Measurements from ENCODE around the gene IKZF2. TPM values are rescaled to one million over a fixed set of nuclear protein-coding genes. Genes with fewer than 3 reads are reported as not detected.

Gene IKZF2
- total and polyA plus RNA-seq, 2 of the 4 experiments (the other 2 are of a cell fraction): 2.1 to 25.5 TPM

GRCh38 chr2:213107728-213108127 is 43.7 kb downstream of the IKZF2 start:
- H3K4me3 ChIP-seq (ENCODE audit: insufficient read depth, low read depth, low read length): no peak overlapping the region
- DNase-seq (no peak), ATAC-seq (ENCODE audit: low read depth) (no peak)
- H2AK5ac ChIP-seq (ENCODE audit: low read depth, low read length): no peak overlapping the region
- no peaks in the 10 kb centered on the region for H3K27me3 ChIP-seq (ENCODE audit: control insufficient read depth, insufficient read depth, low read length)
- no peaks in the 10 kb centered on the region for H3K4me1 ChIP-seq (ENCODE audit: control insufficient read depth, insufficient read depth, low read length)
- intact Hi-C loops (cut with micrococcal nuclease): no loop called here
- H3K4ac ChIP-seq (ENCODE audit: low read depth, low read length): no peak overlapping the region
- H3K27ac ChIP-seq (ENCODE audit: insufficient read depth, low read length): no peak overlapping the region
- no peak overlapping the region for H4K8ac ChIP-seq (ENCODE audit: low read depth in 2 of 2, low read length in 2 of 2)
- H2BK20ac ChIP-seq (ENCODE audit: low read depth, low read length): no peak overlapping the region
- POLR2A ChIA-PET (ENCODE audit: unreplicated experiment): no interaction called here
- H3K23ac ChIP-seq (ENCODE audit: low read depth, low read length): no peak overlapping the region
- H3K14ac ChIP-seq (replicated peaks; ENCODE audit: low read depth, low read length): no peak overlapping the region
- H2AFZ ChIP-seq (replicated peaks; ENCODE audit: low read length, poor library complexity): no peak overlapping the region
- no peak for TF ChIP-seq MXI1 (IDR thresholded peaks at IDR 0.05; ENCODE audit: borderline replicate concordance, low read depth, low read length)
- TF ChIP-seq NFE2L2 (IDR thresholded peaks at IDR 0.05; ENCODE audit: low read depth, low read length): no peak
- no peak for TF ChIP-seq RFX5 (IDR thresholded peaks at IDR 0.05; ENCODE audit: low read depth, low read length)
- no peak for TF ChIP-seq MAZ (IDR thresholded peaks at IDR 0.05; ENCODE audit: borderline replicate concordance, low read depth, low read length)
- no peak for TF ChIP-seq RAD21 (IDR thresholded peaks at IDR 0.05; ENCODE audit: low read length)
- TF ChIP-seq, protein P1, sequence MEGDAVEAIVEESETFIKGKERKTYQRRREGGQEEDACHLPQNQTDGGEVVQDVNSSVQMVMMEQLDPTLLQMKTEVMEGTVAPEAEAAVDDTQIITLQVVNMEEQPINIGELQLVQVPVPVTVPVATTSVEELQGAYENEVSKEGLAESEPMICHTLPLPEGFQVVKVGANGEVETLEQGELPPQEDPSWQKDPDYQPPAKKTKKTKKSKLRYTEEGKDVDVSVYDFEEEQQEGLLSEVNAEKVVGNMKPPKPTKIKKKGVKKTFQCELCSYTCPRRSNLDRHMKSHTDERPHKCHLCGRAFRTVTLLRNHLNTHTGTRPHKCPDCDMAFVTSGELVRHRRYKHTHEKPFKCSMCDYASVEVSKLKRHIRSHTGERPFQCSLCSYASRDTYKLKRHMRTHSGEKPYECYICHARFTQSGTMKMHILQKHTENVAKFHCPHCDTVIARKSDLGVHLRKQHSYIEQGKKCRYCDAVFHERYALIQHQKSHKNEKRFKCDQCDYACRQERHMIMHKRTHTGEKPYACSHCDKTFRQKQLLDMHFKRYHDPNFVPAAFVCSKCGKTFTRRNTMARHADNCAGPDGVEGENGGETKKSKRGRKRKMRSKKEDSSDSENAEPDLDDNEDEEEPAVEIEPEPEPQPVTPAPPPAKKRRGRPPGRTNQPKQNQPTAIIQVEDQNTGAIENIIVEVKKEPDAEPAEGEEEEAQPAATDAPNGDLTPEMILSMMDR (conservative IDR thresholded peaks at IDR 0.05; ENCODE audit: low read depth, low read length): no peak
- no peak for TF ChIP-seq FOS (IDR thresholded peaks at IDR 0.05; ENCODE audit: low read depth, low read length)
- no peak for TF ChIP-seq RCOR1 (IDR thresholded peaks at IDR 0.05; ENCODE audit: insufficient replicate concordance, low read length)
- no peak for TF ChIP-seq MAFK (IDR thresholded peaks at IDR 0.05; ENCODE audit: low read depth, low read length)
- TF ChIP-seq POLR2A (IDR thresholded peaks at IDR 0.05; ENCODE audit: low read depth, low read length): no peak
- no peak for TF ChIP-seq CHD1 (IDR thresholded peaks at IDR 0.05; ENCODE audit: low read depth, low read length)
- no peak for TF ChIP-seq USF2 (IDR thresholded peaks at IDR 0.05; ENCODE audit: low read depth, low read length)
- H2BK120ac ChIP-seq (ENCODE audit: low read depth, low read length): no peak overlapping the region
- in situ Hi-C loops (cut with MboI; ENCODE audit: low sequenced_read_pairs): no loop called here
- H3K36me3 ChIP-seq (ENCODE audit: control insufficient read depth, insufficient read depth, low read length): no peaks in the 10 kb centered on the region
- H2BK15ac ChIP-seq (ENCODE audit: low read depth, low read length): no peak overlapping the region
- H3K9me1 ChIP-seq (ENCODE audit: insufficient read depth, low read length): no peaks in the 10 kb centered on the region
- no peak overlapping the region for H3K56ac ChIP-seq (ENCODE audit: extremely low read depth, insufficient read depth, low read length)
- dilution Hi-C loops (cut with HindIII; ENCODE audit: low sequenced_read_pairs, unreplicated experiment): no loop called here
- H4K91ac ChIP-seq (ENCODE audit: insufficient read depth, low read depth, low read length): no peak overlapping the region
- H2AK9ac ChIP-seq (replicated peaks; ENCODE audit: low read depth, low read length, poor library complexity): no peak overlapping the region
- H3K18ac ChIP-seq (ENCODE audit: low read depth, low read length): no peak overlapping the region
- H4K20me1 ChIP-seq (ENCODE audit: insufficient read depth, low read length): no peaks in the 10 kb centered on the region
- H3K4me2 ChIP-seq (ENCODE audit: low read depth, low read length): no peak overlapping the region
- no peak overlapping the region for H3K9ac ChIP-seq (ENCODE audit: low read depth, low read length)
- WGBS, 2 experiments (ENCODE audit: extremely low coverage in 2 of 2, insufficient read length in 1 of 2): no CpG with 5 or more reads among the region's 7 CpGs
- no peak overlapping the region for H4K5ac ChIP-seq (ENCODE audit: low read depth, low read length)
- no peaks in the 10 kb centered on the region for H3K9me3 ChIP-seq (ENCODE audit: control insufficient read depth, insufficient read depth, low read length)
- CTCF ChIA-PET: interaction anchor here (1.0 to 1.5 kb wide), 2 partner anchors 13 to 14 kb away, joined by 3 to 4 read pairs; no protein-coding TSS in a partner anchor
- BruUV-seq (replicated peaks): no TSS peak
- H3K79me1 ChIP-seq (ENCODE audit: low read depth in 1 of 2, low read length in 2 of 2): peaks cover 3 to 6% of the 10 kb centered on the region in 2 experiments; a peak in 2 of 4 replicates
- H2BK5ac ChIP-seq (ENCODE audit: low read depth, low read length, poor library complexity, severe bottlenecking): no peak overlapping the region

Measured in IMR-90 (cell line).